Stomach (tissue), 4 donors: ENCODE data around the gene SPPL2C.

ENCODE experiments used
- CTCF ChIP-seq, 7 experiments: fragments of 450-650 bp in 4 of 7; fragments of 200-600 bp in 3 of 7; sonication (generic) in 3 of 7; IDR thresholded peaks; one replicate each; pipeline ENCODE4 v1.5.1; 2016 to 2019; ENCODE audit warnings: antibody characterized with exemption in 7 of 7, control low read depth in 2 of 7, mild to moderate bottlenecking in 1 of 7
- POLR2A ChIP-seq, 4 donors: fragments of 450-650 bp; IDR thresholded peaks; one replicate each; pipeline ENCODE4 v1.6.1; 2016; ENCODE audit warnings: antibody characterized with exemption in 4 of 4, control low read depth in 2 of 4, mild to moderate bottlenecking in 1 of 4, moderate library complexity in 1 of 4

GRCh38 chr17:45819632-45820031 is 25.0 kb upstream of the SPPL2C start:
- TF ChIP-seq CTCF (IDR thresholded peaks at IDR 0.05) (no peak), POLR2A (IDR thresholded peaks at IDR 0.05) (no peak)
